Panc1 (cell line): ENCODE data around the gene CABLES2.

Experiments
- CTCF ChIP-seq: fragments of 450-650 bp; IDR thresholded peaks from 2 replicates; pipeline ENCODE4 v1.5.1; 2017; ENCODE audit warnings: mild to moderate bottlenecking
- POLR2AphosphoS5 ChIP-seq: IDR thresholded peaks from 2 replicates; pipeline ENCODE4 v1.6.1; 2012; ENCODE audit warnings: mild to moderate bottlenecking, low read depth, low read length, moderate library complexity
- REST ChIP-seq, 2 experiments: IDR thresholded peaks; 2 replicates each; pipeline ENCODE4 v1.6.1; 2011 to 2012; ENCODE audit warnings: low read depth in 2 of 2, control low read depth in 1 of 2, low read length in 1 of 2, mild to moderate bottlenecking in 1 of 2, moderate library complexity in 1 of 2; ENCODE audit not compliant: insufficient read depth in 1 of 2
- TCF7L2 ChIP-seq: IDR thresholded peaks from 2 replicates; pipeline ENCODE4 v1.6.1; 2011; ENCODE audit warnings: mild to moderate bottlenecking, low read depth, low read length, inconsistent platforms

DNA sequence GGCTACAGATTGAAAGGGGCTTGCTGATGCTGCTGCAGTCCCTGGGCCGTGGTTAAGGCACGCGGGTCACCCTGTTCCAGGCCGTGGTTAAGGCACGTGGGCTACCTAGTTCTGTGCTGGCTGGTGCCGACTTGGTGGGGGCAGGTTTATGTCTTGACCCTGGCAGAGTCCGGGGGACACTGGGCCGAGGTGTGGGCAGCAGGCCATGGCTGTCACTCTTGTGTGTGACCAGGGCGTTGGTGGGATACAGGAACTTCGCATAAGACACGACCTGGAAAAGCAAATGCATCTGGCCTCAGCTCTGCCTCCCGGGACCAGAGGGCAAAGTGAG, 13.8 kb downstream of the CABLES2 start:
- TF ChIP-seq CTCF (no peak), POLR2AphosphoS5 (no peak), REST (IDR thresholded peaks at IDR 0.05; ENCODE audit: insufficient read depth in 1 of 2, low read depth in 2 of 2, low read length in 1 of 2) (no peak), TCF7L2 (no peak)
